GM12892 (cell line): ENCODE data around the gene ZNF747.
A peak's percentile ranks its signal among the peaks of the same experiment; 100 is the strongest.
"Not testable (repeated sequence)": the region's sequence is repeated elsewhere in the genome, so short reads cannot be mapped to it uniquely, and the experiment has no call there.

Source experiments
- DNase-seq: peaks from one replicate; pipeline ENCODE4 v3.0.0; 2011; ENCODE audit not compliant: insufficient read length
- FAIRE-seq: peaks from 2 replicates; lab custom pipeline; 2011; peaks lifted over from hg19 to GRCh38; lab: Jason Lieb, UNC
- POLR2A ChIP-seq: IDR thresholded peaks from 2 replicates; pipeline ENCODE4 v1.6.1; 2011; ENCODE audit warnings: low read depth, low read length, control low read depth
- POLR2AphosphoS5 ChIP-seq: IDR thresholded peaks from 2 replicates; pipeline ENCODE4 v1.6.1; 2011; ENCODE audit warnings: low read depth, low read length, control low read depth
- TAF1 ChIP-seq: IDR thresholded peaks from 2 replicates; pipeline ENCODE4 v1.6.1; 2011; ENCODE audit warnings: low read depth, mild to moderate bottlenecking, control low read depth, low read length, borderline replicate concordance

The ZNF747 gene

DNA sequence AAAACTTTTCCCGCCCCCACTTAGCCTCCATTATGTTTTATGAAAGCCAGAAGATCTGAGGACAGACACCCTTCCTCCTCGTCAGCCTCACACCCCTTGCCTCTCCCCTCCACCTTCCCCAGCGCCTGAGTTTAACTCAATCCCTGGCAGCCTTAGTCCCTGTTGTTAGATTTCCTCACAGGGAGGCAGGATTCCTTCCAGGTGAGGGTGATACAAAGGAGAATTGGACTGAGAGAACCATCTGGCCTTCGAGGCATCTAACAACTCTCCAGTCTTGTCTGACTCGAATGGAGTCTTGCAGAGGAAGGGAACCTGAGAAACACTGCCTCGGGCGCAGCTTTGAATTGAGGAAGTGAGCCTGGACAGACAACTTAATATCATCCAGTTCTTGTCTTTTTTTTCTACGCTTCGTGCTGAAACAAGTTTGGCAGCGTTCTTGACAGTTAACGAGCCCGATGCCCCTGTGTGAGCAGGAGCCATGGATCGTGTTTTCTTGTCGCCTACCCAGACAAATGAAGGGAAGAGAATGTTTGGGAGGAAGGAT is 7.0 kb downstream of the ZNF747 start:
- DNase-seq = no peak
- no peak for FAIRE-seq
- no peak for TF ChIP-seq POLR2A
- no peak for TF ChIP-seq POLR2AphosphoS5
- TF ChIP-seq TAF1 = no peak

DNA sequence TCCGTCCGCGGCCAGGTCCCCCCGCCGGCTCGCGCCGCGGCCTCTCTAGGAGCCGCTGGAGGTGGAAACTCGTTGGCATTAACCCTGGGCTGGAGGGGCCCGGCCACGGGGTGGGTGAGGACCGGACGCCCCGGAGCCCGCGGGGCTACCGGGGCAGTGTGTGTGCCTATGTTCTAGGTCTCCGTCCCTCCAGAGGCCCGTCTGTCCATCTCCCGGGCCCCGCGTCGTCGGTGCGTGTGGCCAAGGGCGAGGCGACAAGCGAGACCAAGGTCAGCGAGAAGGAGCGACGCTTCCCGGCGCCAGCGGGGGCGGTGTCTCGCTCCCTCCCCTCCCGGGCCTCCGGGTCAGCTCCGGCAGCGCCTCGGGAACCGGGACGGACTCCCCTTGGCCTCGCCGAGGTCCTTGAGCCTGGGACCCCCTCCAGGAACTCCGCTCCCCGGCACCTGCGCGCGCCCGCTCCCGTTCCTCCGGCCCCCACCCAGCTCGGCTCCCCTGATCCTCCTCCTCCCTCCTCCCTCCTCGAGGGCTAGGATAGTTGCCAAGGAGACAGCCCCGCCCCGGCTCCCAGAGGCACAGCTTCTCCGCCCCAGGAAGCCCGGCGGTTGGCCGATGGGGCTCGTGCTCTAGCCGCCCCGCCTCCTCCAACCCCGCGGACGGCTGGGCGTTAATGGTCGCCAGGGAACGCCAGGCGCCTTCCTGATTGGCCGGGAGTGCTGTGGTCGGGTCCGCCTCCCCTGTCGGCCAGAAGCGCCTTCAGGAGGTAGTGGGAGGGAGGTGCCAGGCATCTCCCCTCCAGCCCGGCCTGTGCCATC is 7.6 kb downstream of the ZNF747 start:
- FAIRE-seq = peak; percentile 98
- DNase-seq = peak; percentile 97
- TF ChIP-seq POLR2A (peak; percentile 17; the same call in 1 of the 2 replicates), TAF1 (no peak), POLR2AphosphoS5 (no peak; the same call in 1 of the 2 replicates)

DNA sequence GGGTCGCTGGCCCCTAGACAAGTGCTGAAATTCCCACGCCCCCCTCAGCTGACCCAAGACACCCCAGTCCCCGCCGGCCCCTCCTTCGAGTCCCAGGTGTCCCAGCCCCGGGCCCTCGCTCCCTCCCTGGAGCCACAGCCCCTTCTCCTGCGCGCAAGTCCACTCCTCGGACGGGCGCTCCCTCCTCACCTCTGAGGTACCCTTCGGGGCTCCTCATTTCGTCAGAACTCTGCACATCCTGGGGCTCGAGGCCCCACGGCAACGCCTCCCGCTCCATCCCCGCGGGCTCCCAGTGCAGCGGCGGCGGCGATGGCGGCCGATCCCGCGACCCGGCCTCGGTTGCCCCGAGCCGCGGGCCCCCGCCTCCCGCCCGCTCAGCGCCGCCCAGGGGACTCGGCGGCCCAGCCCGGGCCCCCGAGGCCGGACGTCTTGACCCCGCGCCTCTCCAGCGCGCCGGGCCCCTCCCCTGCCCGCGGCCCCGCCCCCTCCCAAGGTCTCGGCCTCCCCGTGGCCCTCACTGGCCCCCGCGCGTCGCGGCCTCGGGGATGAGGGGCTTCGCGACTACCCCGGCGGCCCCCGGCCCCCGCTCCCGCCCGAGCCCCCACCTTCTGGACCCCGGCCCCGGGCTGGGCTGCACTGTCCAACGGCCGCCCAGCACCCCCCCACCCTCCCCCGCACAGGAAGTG is 8.4 kb downstream of the ZNF747 start, which contains the start of gene ZNF768:
ZNF768 (minus strand) TSS at position 430 of the 686 bp plus-strand sequence; CDS start at position 277, 153 bp downstream.
- TF ChIP-seq POLR2A (no peak), POLR2AphosphoS5 (no peak), TAF1 (no peak)
- DNase-seq (peak; percentile 71), FAIRE-seq (no peak)

DNA sequence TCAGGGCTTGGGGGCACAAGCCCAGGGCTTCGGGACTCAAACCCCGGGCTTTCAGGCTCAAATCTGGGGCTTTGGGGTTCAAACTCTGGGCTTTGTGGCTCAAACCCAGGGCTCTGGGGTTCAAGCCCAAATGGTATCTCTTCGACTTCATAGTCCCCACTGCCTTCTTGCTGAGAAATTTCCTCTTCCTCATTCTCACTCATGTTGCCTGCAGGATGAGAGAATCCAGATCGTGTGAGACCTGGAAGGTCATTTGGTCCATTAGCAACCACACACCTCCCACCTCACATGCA is 8.9 kb downstream of the ZNF747 start:
- DNase-seq (no peak), FAIRE-seq (no peak)
- TF ChIP-seq POLR2A (no peak), TAF1 (no peak), POLR2AphosphoS5 (no peak)

DNA sequence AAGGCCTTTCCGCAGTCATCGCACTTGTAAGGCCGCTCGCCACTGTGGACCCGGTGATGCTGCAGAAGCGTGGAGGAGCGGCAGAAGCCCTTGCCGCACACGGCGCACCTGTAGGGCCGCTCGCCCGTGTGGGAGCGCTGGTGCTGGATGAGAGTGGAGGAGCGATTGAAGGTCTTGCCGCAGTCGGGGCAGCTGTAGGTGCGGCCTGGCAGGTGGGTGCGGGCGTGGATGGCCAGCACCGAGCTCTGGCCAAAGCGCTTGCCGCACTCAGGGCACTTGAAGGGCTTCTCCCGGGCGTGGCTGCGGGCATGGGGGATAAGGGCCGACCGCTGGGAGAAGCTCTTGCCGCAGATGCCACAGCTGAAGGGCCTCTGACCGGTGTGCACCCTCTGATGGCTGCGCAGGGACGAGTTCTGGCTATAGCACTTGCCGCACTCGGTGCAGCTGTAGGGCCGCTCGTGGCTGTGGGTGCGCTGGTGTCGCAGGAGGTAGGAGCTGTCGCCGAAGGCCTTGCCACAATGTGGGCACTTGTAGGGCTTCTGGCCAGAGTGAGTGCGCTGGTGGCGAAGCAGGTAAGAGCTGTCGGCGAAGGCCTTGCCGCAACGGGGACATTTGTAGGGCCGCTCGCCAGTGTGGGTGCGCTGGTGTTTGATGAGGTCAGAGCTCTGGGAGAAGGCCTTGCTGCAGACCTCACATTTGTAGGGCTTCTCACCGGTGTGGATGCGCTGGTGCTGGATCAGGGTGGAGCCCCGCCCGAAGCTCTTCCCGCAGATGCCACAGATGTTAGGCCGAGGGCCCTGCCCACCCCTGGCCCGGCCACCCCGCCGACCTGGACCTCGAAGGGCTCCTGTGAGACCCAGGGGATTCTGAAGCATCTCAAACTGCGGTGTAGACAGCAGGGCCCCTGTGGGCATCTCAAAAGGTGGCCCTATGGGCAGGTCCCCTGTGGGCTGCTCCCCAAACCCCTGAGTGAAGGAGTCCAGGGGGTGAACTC is 9.8 kb downstream of the ZNF747 start:
- TF ChIP-seq POLR2AphosphoS5 = no peak
- TF ChIP-seq TAF1 = no peak
- no peak for TF ChIP-seq POLR2A
- DNase-seq (no peak), FAIRE-seq (no peak)

- no peak for DNase-seq
- TF ChIP-seq POLR2AphosphoS5 = no peak
- no peak; the same call in 1 of the 2 replicates for TF ChIP-seq POLR2A
- no peak for FAIRE-seq
Measured at GRCh38 chr16:30523768-30524574, 10.7 kb downstream of the ZNF747 start.

GRCh38 chr16:30522702-30523463 is 11.8 kb downstream of the ZNF747 start:
- FAIRE-seq, DNase-seq: not testable (repeated sequence)

DNA sequence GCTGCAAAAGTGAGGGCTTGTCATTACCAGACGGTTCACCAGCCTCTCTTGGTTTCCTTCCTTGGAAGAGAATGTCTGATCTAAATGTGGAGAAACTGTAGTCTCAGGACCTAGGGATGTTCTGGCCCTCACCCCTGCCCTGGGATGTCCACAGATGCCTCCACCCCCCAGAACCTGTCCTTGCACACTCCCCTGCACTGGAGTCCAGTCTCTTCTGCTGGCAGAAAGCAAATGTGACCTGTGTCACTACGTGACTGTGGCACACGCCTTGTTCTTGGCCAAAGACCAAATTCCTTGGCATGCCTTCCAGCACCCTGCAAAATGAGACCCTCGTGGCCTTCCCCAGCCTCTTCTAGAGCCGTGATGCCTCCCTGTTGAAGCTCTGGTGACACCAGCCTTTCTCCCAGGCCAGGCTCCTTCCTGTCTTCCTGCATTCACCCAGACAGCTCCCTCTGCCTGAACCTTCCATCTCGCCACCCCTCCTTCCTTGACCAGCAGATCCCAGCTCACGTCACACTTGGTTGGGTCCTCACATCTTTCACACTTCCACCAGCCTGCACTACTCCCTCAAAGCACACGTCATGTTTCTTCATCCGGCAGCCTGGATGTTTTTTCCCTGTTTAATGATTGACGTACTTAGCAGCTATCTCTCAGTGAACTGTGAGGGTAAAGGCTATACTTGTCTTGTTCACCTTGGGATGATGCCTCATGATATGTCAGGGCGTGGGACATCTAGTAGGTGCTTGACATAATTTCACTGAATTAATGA is 12.6 kb downstream of the ZNF747 start:
- TF ChIP-seq POLR2AphosphoS5 (no peak), TAF1 (no peak), POLR2A (no peak)
- FAIRE-seq (no peak), DNase-seq (no peak)

DNA sequence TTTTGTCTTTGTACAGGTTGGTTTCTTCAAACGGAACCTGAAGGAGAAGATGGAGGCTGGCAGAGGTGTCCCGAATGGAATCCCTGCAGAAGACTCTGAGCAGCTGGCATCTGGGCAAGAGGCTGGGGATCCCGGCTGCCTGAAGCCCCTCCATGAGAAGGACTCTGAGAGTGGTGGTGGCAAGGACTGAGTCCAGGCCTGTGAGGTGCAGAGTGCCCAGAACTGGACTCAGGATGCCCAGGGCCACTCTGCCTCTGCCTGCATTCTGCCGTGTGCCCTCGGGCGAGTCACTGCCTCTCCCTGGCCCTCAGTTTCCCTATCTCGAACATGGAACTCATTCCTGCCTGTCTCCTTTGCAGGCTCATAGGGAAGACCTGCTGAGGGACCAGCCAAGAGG is 13.2 kb downstream of the ZNF747 start:
- no peak for TF ChIP-seq TAF1
- no peak for TF ChIP-seq POLR2A
- TF ChIP-seq POLR2AphosphoS5 = no peak
- no peak for FAIRE-seq
- DNase-seq = no peak
